GM18858 (cell line): ENCODE results near the gene DNAAF3.
"Not testable (repeated sequence)": the region's sequence is repeated elsewhere in the genome, so short reads cannot be mapped to it uniquely, and the experiment has no call there.

Experiments used
- ATAC-seq: cut with Tn5 transposase; IDR thresholded peaks from one replicate; pipeline ENCODE4 v1.9.1; 2021; ENCODE audit not compliant: unreplicated experiment

DNAAF3 gene

DNA sequence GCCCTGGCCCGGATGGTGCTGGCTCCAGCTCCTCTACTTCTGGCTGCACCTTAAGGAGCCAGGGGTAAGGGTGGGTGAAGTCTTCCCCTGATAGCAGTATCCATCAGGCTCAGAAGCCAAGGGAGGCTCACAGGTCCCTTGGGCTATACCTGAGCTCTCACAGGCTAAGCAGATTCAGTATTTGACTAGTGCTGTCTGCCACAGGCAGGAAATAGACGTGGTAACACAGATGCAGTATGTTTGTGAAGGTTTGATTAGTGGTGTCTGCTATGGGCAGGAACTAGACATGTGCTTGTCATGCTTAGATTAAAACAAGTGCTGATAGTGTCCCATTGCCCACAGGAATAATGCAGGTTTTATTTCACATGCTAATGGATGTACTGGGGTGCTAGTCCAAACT, 9.7 kb upstream of the DNAAF3 start:
- ATAC-seq, result no peak

DNA sequence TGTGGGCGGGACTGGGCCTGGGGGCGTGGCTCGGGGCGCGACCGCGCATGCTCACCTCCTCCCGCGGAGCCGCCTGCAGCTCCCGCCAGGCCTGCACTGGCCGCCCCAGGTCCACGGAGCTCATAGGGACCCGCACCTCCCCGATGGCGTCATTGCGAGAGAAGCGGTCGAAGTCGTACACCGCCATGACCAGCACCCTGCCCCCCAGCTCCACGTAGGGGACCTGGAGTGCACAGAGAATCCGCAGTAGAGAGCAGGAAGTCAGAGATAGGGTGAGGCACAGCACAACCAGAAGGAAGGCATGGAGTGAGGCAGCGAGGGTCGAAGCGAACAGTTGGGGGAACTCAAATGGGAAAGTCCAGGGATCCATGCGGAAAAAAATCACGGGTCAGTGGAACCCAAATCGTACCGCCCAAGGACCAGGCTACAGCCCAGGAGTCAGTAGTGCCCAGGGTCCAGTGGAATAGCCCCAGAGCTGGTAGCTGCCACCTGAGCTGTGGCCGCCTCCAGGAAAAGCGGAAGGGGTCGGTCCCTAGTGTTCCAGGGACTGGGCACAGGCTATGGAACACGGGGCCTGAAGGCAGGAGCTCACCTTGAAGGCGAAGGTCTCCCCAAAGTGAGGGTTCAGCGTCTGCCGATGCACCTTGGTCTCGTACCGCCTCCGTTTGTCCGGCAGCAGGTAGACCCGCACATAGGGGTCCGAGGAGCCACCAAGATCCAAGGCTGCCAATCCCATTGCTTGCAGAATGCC, 8.9 kb upstream of the DNAAF3 start:
- ATAC-seq, result no peak

DNA sequence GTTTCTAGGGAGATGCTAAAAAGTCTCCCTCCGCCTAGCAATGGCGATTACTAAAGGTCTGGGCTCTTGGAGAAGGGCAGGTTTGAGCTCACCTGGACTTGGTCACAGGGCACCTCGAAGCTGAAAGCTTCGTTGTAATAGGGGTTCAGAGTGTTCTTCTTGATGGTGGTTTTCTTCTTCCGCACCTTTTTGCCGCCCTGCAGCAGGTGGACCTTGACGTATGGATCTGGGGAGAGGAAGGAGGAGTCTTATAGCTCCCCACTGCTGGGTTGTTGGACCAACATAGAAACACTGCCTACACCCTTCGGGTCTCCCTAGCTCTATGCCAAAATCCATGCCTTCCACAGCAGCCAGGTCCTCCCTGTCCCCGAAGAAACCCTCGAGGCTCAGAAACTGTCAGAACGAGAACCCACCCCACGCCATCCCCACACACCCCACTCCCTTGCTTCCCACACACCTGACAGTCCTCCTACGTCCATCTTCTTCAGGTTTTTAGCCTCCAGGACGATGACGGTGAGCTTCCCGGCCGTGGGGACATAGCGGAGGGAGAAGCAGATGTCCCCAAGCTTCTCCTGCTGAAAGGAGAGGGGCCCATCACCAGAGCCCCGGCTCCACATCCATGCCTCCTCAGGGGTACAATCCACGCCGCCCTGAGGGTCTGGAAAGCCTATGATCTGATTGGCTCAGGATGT, 8.2 kb upstream of the DNAAF3 start:
- ATAC-seq, result no peak

DNA sequence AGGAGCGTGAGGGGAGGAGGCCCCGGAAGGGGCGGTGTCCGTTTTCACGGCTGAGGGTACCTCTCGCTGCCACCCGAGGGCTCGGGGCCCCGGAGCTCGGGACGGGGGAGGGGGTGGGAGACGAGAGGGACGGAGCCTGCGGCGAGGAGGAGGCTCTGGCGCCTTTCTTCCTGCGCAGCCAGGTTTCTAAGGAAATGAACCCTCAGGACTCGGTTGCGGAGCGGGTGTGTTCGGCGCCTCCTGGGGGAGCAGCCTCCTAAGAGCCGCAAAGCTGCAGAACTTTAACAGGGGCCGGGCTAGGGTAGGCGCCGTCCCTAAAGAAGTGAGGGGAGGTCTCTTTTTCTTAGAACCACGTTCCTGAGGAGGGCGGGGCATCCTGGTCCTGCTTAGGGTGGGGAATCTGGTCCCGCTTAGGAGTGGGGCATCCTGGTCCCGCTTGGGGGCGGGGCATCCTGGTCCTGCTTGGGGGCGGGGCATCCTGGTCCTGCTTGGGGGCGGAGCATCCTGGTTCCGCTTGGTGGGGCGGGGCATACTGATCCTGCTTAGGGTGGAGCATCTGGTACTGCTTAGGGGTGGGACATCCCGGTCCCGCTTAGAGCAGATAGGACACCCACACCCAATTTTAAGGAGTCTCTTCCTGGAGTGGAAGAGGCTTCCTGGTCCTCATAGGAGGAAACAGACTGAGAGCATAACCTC, 7.4 kb upstream of the DNAAF3 start:
- ATAC-seq, result no peak

DNA sequence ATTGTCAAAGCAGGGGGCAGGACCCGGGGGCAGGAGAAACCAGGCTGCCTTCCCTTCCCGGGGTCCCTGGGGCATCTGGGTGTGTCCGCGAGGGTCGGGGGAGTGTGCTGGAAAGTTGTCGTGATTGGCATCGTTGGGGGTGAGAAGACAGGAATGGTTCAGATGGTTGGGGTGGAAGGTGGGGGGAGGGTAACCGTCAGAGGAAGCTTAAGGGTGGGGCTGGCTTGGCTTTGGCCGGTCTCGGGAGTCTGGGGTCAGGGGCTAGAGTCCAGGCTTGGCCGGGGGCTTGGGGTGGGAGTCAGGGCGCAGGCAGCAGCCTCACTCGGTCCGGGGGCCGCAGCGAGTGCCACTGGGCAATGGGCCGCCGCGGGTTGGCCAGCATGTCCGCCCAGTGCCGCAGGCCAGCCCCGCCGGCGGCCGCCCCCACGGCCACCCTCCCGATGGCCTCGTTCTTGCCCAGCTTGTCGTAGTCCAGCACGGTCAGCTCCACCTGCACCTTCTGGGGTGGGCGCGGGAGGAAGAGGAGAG, 6.8 kb upstream of the DNAAF3 start:
- no peak for ATAC-seq

DNA sequence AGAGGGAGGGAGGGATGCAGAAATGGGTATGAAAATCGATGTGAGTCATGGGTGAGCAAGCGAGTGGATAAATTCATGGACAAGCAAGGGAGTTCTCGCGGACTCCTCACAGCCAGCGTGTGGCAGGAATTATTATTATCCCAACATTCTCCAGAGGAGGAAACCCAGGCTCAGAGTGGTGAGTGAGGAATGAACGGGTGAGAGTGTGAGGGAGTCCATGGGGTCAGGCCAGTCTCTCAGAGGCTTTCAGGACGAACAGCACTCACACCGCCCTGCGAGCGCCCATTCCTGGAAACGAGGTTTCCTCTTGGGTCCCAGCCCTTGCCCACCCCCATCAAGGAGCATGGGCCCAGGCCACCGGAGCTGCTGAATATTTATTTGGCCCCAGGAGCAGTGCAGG, 6.3 kb upstream of the DNAAF3 start:
- ATAC-seq, result no peak

DNA sequence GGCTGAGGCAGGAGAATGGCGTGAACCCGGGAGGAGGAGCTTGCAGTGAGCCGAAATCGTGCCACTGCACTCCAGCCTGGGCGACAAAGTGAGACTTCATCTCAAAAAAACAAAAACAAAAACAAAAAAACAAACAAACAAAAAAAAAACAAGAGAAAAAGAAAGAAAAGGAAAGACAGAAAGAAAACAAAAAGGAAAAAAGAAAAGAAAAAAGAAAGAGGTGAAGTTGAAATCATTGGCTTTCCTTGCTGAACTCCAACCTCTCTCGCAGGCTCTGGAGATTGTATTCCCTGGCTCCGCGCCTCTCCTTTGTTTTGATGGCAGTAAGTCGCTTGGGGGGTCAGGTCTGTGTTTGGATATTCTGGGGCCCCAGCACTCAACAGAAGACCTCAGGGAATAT, 5.9 kb upstream of the DNAAF3 start:
- not testable (repeated sequence) for ATAC-seq

DNA sequence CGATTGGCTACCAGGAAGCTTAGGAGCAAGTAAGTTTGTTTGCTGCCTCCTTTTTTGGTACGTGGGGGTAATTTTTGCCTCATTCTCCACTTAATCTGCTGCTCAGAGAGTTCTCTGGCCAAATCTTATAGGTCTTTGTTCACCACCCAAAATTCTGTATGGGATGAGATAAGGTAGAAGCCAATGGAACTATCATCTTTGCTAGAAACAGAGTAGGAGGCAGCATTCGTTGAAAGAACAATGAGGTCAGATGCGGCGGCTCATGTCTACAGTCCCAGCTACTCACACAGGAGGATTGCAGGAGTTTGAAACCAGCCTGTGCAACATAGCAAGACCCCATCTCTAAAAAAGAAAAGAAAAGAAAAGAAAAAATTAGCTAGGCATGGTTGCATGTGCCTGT, 5.0 kb upstream of the DNAAF3 start:
- no peak for ATAC-seq

DNA sequence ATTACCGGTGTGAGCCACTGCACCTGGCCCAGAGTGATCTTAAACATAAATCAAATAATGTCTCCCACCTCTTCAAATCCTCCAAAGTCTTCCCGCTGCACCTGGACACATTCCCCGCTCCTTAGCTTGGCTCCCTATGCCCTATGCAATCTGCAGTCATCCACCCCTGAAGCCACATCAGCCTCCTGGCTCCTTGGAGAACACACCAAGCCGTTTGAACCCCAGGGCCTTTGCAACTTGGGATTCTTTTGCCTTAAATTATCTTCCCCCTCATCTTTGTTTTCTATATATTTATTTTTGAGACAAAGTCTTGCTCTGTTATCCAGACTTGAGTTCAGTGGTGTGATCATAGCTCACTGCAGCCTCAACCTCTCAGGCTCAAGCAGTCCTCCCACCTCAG, 2.7 kb upstream of the DNAAF3 start:
- no peak for ATAC-seq

DNA sequence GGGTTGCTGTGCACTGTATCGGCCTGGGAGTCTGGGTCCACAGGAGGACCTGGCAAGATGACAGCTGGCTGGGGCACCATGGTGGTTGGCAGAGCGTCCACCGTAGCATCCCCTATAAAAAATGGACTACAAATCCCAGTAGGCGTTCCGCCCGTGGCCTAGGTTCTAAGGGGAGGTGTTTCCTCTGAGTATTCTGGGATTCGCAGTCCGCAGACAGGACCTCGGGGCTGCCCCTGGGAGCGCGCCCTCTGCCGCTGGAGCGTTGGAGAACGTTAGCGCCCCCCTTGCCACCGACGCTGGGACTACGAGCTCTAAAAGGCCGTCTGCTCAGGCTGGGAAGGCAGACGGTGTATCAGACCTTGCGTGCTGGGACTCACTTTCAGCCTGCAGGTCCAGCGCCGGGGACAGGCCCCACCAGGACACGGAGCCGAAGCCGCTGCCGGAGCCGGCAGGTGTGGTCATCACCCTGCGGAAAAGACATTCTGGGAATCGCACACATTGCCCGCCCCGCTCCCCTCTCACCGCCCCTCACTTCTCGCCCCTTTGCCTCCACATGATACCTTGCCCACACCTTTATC, 372 bp downstream of the DNAAF3 start:
- ATAC-seq, result no peak

DNA sequence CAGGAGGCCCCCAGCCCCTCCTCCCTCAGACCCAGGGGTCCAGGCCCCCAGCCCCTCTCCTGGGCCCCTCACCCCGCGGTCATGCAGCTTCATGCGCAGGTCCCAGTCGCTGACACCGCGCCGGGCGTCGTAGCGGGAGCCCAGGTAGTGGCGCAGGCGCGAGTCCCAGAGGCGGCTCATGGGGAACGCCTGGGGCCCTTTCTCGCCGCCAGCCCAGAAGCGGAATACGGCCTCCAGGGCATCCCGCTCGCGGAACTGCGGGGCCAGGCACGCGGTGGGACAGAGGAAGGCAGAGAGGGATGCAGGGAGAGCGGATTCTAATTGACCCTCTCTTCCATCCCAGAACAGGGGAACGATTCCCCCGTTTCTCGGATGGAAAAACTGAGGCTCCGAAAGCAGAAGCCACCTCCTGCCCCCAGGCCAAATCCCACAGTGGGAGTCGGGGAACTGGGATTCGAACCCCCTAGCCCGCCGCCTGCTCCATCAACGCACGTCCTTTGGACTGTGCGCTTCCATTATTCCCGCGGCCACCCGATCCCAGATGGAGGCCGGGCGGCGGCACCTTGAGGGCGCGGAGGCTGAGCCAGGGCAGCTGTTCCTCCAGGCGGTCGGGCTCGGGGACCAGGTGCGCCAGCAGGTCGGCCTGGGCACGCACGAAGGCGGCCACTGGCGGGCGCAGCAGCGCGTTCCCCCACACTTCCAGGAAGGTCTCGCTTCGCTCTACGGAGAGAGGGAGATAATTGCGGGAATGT, 4.7 kb downstream of the DNAAF3 start:
- ATAC-seq, result no peak

DNA sequence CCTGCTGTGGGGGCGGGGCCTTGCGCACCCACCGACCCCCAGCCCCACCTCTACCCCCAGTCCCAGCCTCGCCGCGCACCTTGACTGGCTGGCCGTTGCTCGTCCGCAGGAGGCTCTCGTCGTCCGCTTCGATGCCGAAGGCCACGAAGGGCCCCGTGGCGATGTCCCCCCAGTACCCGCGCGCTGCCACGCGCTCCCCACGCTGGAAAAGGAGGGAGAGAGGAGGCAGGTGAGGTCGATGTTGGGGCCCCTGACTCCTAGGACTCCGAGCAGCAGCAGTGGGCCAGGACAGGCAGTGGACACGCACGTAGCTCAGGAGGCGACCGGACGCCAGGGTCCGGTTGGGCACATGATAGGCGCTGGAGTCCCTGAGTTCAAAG, 5.4 kb downstream of the DNAAF3 start:
- ATAC-seq, result no peak

DNA sequence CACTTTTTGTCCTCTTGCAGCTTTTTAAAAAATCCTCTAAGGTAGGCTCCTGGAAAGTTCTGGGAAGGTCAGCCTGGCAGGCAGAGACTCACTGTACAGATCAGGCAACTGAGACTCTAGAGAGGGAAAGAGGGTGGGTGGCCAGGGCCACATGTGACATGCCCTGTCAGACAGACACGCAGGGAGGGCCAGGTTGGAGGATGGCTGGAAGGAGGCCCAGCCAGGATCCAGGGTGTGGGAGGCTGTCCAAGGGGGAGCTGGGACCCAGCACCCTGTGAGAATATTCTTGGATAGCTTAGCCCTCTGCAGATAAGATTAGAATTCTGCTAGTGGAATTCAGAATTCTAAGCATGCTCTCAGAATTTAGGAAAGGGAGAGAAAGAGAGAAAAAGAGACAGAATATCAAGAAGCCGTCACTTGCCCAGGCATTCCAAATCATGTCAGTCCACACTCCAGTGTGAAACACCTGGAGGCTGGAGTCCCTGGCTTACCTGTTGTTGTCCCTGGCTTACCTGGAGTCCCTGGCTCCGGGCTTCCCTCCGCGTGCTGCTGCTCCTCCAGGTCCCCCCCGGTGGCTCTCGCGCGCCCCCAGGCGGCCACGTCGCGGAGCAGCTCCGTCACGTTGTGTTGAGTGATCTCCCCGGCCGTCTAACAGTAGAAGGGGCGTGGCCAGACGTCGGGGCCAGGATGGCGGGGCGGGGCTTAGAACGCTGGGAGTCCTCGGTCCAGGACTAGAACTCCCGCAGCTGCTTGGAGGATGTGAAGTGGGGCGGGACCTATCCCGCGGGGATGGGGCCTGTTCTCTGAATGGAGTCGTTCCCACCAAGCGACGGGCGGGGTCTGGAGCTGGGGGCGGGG, 6.1 kb downstream of the DNAAF3 start:
- ATAC-seq, result no peak

DNA sequence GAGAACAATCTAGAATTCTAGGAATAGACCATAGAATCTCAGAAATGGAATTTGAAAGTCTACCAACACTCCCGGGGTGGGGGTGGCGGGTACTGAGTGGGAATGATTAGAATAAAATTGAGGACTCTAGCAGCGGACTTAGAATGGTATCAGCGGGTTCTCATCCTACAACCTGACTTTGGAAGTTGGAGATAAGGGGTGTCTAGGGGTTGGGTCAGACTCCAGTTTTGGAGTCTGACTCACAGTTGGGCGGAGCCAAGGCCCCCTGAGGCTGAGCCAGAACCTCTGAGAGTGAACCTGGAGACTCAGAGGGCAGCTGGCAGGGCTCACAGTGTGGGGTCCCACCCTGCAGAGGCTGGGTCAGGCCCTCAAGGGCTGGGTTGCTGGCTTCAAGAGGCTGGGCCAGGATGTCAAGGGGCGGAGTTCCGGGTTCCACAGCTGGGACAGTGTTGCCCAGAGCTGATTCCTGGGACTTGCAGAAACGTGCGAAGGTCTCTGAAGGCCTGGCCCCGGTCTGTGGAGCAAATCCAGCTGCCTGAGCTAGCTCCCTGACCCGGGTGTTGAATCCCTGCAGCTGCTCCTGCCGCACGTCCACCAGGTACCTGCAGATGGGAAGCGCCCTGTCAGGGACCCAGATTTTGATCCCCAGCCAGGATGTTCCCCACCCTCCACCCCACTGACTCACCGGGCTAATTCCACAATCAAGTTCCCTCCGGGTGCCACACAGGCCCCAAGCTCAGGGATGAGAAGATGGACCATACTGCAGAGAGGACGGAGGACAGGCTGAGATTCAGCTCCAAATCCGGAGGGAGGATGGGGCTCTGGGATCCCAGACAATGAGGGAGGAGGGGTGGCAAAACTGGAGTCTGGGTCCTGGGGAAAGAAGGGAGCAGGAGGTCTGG, 7.3 kb downstream of the DNAAF3 start:
- ATAC-seq, result no peak

DNA sequence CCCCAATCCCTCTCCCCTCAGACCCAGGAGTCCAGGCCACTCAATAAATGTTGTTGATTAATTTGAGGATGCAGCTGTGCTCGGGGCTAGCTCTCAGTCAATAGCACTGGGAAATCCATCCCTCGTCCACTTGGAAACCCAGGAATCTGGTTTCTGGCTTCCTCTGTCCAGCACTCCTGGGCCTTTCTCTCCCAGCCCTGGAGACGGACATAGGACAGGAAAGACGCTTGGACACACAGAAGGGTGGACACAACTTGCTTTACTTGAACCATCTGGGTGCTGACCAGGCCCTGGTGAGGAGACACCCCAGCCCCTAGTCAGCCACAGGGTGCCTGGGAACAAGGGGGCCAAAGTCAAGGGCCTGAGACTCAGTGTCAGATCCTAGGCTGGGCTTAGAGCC, 8.0 kb downstream of the DNAAF3 start:
- ATAC-seq, result no peak

DNA sequence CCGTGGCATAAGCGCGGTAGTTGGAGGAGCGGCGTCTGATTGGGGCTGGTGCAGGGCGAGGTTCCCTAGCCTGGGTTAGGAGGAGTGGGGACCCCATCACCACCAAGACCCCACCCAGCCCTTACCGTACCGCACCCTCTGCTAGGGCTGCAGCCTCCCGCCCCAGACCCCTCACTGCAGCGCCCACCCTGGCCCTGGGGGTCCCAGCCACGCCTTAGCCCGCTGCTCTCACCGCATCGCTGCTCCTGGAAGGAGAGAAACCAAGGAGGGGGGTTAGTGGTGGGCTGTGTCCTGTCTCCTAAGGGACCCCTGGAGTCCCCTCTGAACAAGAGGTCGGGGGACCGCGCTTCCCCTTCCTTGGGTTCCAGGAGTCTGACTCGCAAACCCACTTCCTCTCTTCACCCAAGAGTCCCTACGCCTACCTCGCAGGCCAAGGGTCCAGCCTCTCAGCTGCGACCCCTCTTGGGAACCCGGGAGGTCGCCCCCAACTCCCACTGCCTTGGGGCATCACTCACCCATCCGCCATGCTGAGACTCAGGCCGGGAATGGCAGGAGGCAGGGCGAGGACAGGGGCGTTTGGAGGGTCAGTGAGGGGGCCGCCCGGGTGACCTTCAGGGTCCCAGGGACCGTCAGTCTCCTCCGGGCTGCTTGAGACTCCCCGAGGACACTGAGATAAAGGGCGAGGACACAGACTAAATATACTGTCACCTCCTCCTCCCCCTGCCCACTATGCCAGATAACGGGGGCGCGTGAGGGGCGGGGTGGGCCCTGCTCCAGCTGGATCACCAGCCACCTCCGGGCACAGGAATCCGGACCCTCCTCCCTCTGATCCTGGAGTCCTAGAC, 9.1 kb downstream of the DNAAF3 start, which contains the start of gene TNNI3:
Gene TNNI3, minus strand, starts transcription at position 669 of the 845 bp plus-strand sequence. Its CDS starts 143 bp downstream, at position 526.
- no peak for ATAC-seq

DNA sequence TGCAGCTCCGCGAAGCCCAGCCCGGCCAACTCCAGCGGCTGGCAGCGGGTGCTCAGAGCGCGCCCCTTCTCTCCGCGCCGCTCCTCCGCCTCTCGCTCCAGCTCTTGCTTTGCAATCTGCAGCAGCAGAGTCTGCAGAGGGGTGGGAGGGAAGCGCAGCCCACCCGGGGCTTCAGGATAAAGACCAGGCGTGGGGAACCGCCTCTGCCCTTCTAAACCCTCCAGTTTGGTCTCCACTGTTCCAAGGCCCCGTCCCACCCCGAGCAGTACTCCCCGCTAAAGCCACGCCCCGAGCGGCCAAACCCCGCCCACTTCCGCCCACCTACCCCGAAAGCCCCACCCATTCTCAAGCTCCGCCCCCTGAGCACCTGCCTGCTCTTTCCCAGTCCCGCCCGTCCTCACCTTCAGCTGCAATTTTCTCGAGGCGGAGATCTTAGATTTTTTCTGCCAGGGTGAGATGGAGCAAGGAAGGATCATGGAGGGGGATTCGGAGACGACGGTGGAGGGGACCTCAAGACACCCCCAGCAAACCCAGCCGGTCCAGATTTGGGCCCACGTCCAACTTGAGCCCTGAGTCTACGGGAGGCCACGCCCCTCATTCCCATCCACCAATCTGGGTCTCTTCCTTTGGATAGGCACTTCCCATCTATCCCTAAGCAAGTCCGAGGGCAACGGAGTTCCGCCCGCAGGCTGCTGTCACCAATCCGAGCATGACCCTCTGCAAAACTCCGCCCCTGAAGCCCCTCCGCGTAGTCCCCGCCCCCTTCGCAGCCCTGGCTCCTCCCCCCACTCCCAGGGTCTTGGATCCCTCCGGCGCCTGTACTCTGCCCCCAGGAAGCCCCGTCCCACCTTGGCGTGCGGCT, 10.0 kb downstream of the DNAAF3 start:
- no peak for ATAC-seq
